ENCODE measurements around the gene DENND1A.

DENND1A gene

DNA sequence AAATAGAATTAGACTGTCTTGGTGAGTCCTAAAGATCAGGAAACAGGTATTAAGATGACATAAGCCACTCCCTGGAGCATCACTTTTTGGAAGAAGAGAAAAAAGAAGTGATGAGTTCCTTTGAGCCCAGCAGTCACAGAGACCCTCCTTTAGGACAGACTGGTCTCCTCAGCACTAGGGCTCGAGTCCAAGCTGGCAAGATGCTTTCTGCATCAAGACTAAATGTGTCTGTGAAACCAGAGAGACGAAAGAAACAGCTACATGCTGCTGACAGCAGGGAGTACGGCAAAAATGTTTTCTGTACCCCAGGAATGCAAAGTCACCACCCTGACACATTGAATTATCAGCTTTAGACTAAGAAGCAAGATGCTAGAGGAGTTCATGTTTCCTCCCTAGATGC lies 389.5 kb downstream of the DENND1A start:
- H3K9me3 ChIP-seq (ENCODE audit: insufficient read depth, low read length): no peaks in the 10 kb centered on the region
- TF ChIP-seq EZH2phosphoT487 (conservative IDR thresholded peaks at IDR 0.05; ENCODE audit: low read length): no peak
- TF ChIP-seq, protein P1, sequence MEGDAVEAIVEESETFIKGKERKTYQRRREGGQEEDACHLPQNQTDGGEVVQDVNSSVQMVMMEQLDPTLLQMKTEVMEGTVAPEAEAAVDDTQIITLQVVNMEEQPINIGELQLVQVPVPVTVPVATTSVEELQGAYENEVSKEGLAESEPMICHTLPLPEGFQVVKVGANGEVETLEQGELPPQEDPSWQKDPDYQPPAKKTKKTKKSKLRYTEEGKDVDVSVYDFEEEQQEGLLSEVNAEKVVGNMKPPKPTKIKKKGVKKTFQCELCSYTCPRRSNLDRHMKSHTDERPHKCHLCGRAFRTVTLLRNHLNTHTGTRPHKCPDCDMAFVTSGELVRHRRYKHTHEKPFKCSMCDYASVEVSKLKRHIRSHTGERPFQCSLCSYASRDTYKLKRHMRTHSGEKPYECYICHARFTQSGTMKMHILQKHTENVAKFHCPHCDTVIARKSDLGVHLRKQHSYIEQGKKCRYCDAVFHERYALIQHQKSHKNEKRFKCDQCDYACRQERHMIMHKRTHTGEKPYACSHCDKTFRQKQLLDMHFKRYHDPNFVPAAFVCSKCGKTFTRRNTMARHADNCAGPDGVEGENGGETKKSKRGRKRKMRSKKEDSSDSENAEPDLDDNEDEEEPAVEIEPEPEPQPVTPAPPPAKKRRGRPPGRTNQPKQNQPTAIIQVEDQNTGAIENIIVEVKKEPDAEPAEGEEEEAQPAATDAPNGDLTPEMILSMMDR (IDR thresholded peaks at IDR 0.05; ENCODE audit: insufficient read depth, low read length, poor library complexity, severe bottlenecking): no peak
- no peak overlapping the region for H3K9ac ChIP-seq (ENCODE audit: low read length)
- H3K9me2 ChIP-seq (replicated peaks; ENCODE audit: insufficient read depth, low read length): no peaks in the 10 kb centered on the region
- H3F3A ChIP-seq (ENCODE audit: insufficient read depth): no peaks in the 10 kb centered on the region
- no peaks in the 10 kb centered on the region for H4K20me1 ChIP-seq (ENCODE audit: low read depth, low read length)
- H3K27ac ChIP-seq (ENCODE audit: low read depth, low read length): no peak overlapping the region
- H2AFZ ChIP-seq (ENCODE audit: low read depth, low read length, severe bottlenecking): no peak overlapping the region
- H3K4me2 ChIP-seq (ENCODE audit: low read depth, low read length, poor library complexity, severe bottlenecking): no peak overlapping the region
- no peaks in the 10 kb centered on the region for H3K79me2 ChIP-seq (ENCODE audit: insufficient read depth, low read length)
- H3K4me3 ChIP-seq (ENCODE audit: insufficient read depth, low read length, poor library complexity, severe bottlenecking): no peak overlapping the region
- H3K27me3 ChIP-seq (ENCODE audit: low read length): no peaks in the 10 kb centered on the region
- H3K36me3 ChIP-seq (ENCODE audit: low read length): no peaks in the 10 kb centered on the region

DNA sequence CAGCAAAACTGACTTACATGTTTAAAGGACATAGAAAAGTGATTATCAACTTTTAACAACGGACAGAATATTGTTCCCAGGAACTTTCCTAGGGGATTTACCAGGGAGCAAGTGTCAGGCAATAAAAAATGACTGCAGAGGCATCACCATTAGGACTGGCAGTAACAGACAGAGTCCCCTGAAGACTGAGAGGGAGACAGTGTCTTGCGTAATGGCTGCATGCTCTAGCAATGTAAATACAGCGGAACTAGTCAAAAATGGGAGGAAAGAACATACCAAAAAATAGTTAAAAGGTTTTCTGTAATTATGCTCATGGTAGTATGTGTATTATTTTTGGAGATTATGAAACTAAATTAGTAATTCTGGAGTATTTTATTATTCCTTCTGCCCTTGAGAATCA lies 392.1 kb downstream of the DENND1A start:
- Histone ChIP-seq H3K27me3 (ENCODE audit: low read length) (no peaks in the 10 kb centered on the region), H3K9me3 (ENCODE audit: insufficient read depth, low read length) (no peaks in the 10 kb centered on the region), H3K9ac (ENCODE audit: low read length) (no peak overlapping the region), H3K4me2 (ENCODE audit: low read depth, low read length, poor library complexity, severe bottlenecking) (no peak overlapping the region), H3K79me2 (ENCODE audit: insufficient read depth, low read length) (no peaks in the 10 kb centered on the region), H3F3A (ENCODE audit: insufficient read depth) (no peaks in the 10 kb centered on the region), H3K9me2 (replicated peaks; ENCODE audit: insufficient read depth, low read length) (no peaks in the 10 kb centered on the region), H4K20me1 (ENCODE audit: low read depth, low read length) (no peaks in the 10 kb centered on the region), H2AFZ (ENCODE audit: low read depth, low read length, severe bottlenecking) (no peak overlapping the region), H3K27ac (ENCODE audit: low read depth, low read length) (no peak overlapping the region), H3K4me3 (ENCODE audit: insufficient read depth, low read length, poor library complexity, severe bottlenecking) (no peak overlapping the region), H3K36me3 (ENCODE audit: low read length) (no peaks in the 10 kb centered on the region)
- TF ChIP-seq EZH2phosphoT487 (conservative IDR thresholded peaks at IDR 0.05; ENCODE audit: low read length): no peak
- TF ChIP-seq, protein P1 (IDR thresholded peaks at IDR 0.05; ENCODE audit: insufficient read depth, low read length, poor library complexity, severe bottlenecking): no peak

DNA sequence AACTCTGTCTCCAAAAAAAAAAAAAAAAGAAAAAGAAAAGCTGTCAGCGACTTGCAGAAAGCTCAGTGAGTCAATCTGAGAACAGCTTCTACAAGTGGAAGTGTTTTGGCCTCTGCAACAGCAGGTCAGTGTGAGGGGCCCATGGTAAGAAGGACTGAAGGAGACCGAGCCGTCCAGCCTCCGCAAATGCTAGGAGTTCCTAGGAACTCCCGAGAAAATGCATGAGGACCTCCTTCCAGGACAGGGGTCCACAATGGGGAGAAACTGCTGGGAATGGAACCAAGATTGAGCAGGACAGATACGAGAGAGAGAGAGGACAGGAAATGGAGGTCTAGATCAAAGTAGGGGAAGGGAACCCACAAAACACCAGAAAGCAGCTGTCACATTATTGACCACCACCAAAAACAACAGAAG lies 393.5 kb downstream of the DENND1A start:
- Histone ChIP-seq H3K4me3 (ENCODE audit: insufficient read depth, low read length, poor library complexity, severe bottlenecking) (no peak overlapping the region), H3K4me2 (ENCODE audit: low read depth, low read length, poor library complexity, severe bottlenecking) (no peak overlapping the region), H3K79me2 (ENCODE audit: insufficient read depth, low read length) (no peaks in the 10 kb centered on the region), H3K9me3 (ENCODE audit: insufficient read depth, low read length) (no peaks in the 10 kb centered on the region), H3K36me3 (ENCODE audit: low read length) (no peaks in the 10 kb centered on the region), H2AFZ (ENCODE audit: low read depth, low read length, severe bottlenecking) (no peak overlapping the region), H3F3A (ENCODE audit: insufficient read depth) (no peaks in the 10 kb centered on the region), H3K27me3 (ENCODE audit: low read length) (no peaks in the 10 kb centered on the region), H3K9me2 (replicated peaks; ENCODE audit: insufficient read depth, low read length) (no peaks in the 10 kb centered on the region), H4K20me1 (ENCODE audit: low read depth, low read length) (no peaks in the 10 kb centered on the region), H3K9ac (ENCODE audit: low read length) (no peak overlapping the region), H3K27ac (ENCODE audit: low read depth, low read length) (no peak overlapping the region)
- TF ChIP-seq, protein P1 (IDR thresholded peaks at IDR 0.05; ENCODE audit: insufficient read depth, low read length, poor library complexity, severe bottlenecking): no peak
- no peak for TF ChIP-seq EZH2phosphoT487 (conservative IDR thresholded peaks at IDR 0.05; ENCODE audit: low read length)

Data from SU-DHL-6 (cell line).